ENCODE results near the gene IGLL5. TPM values are rescaled to one million over a fixed set of nuclear protein-coding genes. Genes with fewer than 3 reads are reported as not detected.
"Not testable (repeated sequence)": the region's sequence is repeated elsewhere in the genome, so short reads cannot be mapped to it uniquely, and the experiment has no call there.

IGLL5 gene
- total and polyA plus RNA-seq, 2 experiments from 2014 or later, result not detected

GRCh38 chr22:22903355-22903777, 15.8 kb downstream of the IGLL5 start:
- no peak overlapping the region for H3K27ac ChIP-seq
- no peaks in the 10 kb centered on the region for H3K36me3 ChIP-seq
- no peak for DNase-seq (ENCODE audit: low read depth in 1 of 2, low spot score in 1 of 2)
- H3K9me3 ChIP-seq (ENCODE audit: low read depth), result peaks cover 17% of the 10 kb centered on the region
- H3K27me3 ChIP-seq, result no peaks in the 10 kb centered on the region
- TF ChIP-seq CTCF (IDR thresholded peaks at IDR 0.05; ENCODE audit: low read depth, low read length), result no peak
- no peak overlapping the region for H3K4me3 ChIP-seq
- H3K4me1 ChIP-seq (ENCODE audit: low read depth), result no peaks in the 10 kb centered on the region

GRCh38 chr22:22903781-22904192, 16.2 kb downstream of the IGLL5 start:
- peaks cover 17% of the 10 kb centered on the region for H3K9me3 ChIP-seq (ENCODE audit: low read depth)
- not testable (repeated sequence) for H3K27ac ChIP-seq; H3K27me3 ChIP-seq; H3K4me1 ChIP-seq (ENCODE audit: low read depth); H3K4me3 ChIP-seq; DNase-seq (ENCODE audit: low read depth in 1 of 2, low spot score in 1 of 2); H3K36me3 ChIP-seq

GRCh38 chr22:22904736-22905135, 17.1 kb downstream of the IGLL5 start:
- peaks cover 17% of the 10 kb centered on the region for H3K9me3 ChIP-seq (ENCODE audit: low read depth)

GRCh38 chr22:22906391-22906790, 18.8 kb downstream of the IGLL5 start:
- DNase-seq (ENCODE audit: low read depth in 1 of 2, low spot score in 1 of 2); H3K27me3 ChIP-seq; H3K27ac ChIP-seq; H3K4me1 ChIP-seq (ENCODE audit: low read depth); H3K4me3 ChIP-seq; H3K36me3 ChIP-seq: not testable (repeated sequence)
- H3K9me3 ChIP-seq (ENCODE audit: low read depth), result peaks cover 17% of the 10 kb centered on the region

More at GRCh38 chr22:22904736-22905135, 17.1 kb downstream of the IGLL5 start:
- H3K4me1 ChIP-seq (ENCODE audit: low read depth); H3K4me3 ChIP-seq; H3K36me3 ChIP-seq; H3K27me3 ChIP-seq; DNase-seq (ENCODE audit: low read depth in 1 of 2, low spot score in 1 of 2); H3K27ac ChIP-seq: not testable (repeated sequence)

GRCh38 chr22:22906907-22907550, 19.4 kb downstream of the IGLL5 start:
- H3K4me3 ChIP-seq, result no peak overlapping the region
- no peak overlapping the region for H3K27ac ChIP-seq
- no peaks in the 10 kb centered on the region for H3K27me3 ChIP-seq
- H3K36me3 ChIP-seq, result no peaks in the 10 kb centered on the region
- DNase-seq (ENCODE audit: low read depth in 1 of 2, low spot score in 1 of 2), result no peak
- no peak for TF ChIP-seq CTCF (IDR thresholded peaks at IDR 0.05; ENCODE audit: low read depth, low read length)
- H3K9me3 ChIP-seq (ENCODE audit: low read depth), result peaks cover 11% of the 10 kb centered on the region
- no peaks in the 10 kb centered on the region for H3K4me1 ChIP-seq (ENCODE audit: low read depth)

- Histone ChIP-seq H3K4me3 (no peak overlapping the region), H3K36me3 (no peaks in the 10 kb centered on the region), H3K27ac (no peak overlapping the region), H3K4me1 (ENCODE audit: low read depth) (no peaks in the 10 kb centered on the region), H3K9me3 (ENCODE audit: low read depth) (peaks cover 11% of the 10 kb centered on the region), H3K27me3 (no peaks in the 10 kb centered on the region)
- no peak for TF ChIP-seq CTCF (IDR thresholded peaks at IDR 0.05; ENCODE audit: low read depth, low read length)
- no peak for DNase-seq (ENCODE audit: low read depth in 1 of 2, low spot score in 1 of 2)
Observed at GRCh38 chr22:22907551-22908494, 20.2 kb downstream of the IGLL5 start.

GRCh38 chr22:22908495-22908861, 20.9 kb downstream of the IGLL5 start:
- Histone ChIP-seq H3K27ac (no peak overlapping the region), H3K9me3 (ENCODE audit: low read depth) (peaks cover 4% of the 10 kb centered on the region), H3K27me3 (no peaks in the 10 kb centered on the region), H3K36me3 (no peaks in the 10 kb centered on the region), H3K4me1 (ENCODE audit: low read depth) (no peaks in the 10 kb centered on the region), H3K4me3 (no peak overlapping the region)
- no peak for TF ChIP-seq CTCF (IDR thresholded peaks at IDR 0.05; ENCODE audit: low read depth, low read length)
- no peak for DNase-seq (ENCODE audit: low read depth in 1 of 2, low spot score in 1 of 2)
